ENCODE results near the gene MFSD6.

MFSD6 gene

GRCh38 chr2:190440113-190440512 is 32.0 kb downstream of the MFSD6 start:
- no peak for DNase-seq

GRCh38 chr2:190441564-190441963 is 33.4 kb downstream of the MFSD6 start:
- peak in 1 of 14 donors; percentile 19 for DNase-seq

DNA sequence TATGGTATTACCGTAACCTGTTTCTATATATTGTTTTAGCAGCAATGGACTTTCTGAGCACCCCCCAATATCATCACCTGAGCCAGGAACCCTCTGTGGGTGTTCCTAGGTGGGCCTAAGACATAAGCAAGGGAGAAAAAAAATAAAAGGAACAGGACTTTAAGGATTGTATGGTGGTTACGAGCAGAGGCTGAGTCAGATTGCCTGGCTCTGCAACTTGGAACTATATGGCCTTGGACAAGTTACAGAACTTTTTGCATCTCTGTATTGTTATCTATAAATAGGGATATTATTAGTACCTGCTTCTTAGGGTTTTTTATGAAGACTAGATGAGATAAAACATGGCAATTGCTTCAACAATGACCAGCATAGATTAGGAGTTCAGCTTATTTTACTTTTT is 34.9 kb downstream of the MFSD6 start:
- DNase-seq = no peak

DNA sequence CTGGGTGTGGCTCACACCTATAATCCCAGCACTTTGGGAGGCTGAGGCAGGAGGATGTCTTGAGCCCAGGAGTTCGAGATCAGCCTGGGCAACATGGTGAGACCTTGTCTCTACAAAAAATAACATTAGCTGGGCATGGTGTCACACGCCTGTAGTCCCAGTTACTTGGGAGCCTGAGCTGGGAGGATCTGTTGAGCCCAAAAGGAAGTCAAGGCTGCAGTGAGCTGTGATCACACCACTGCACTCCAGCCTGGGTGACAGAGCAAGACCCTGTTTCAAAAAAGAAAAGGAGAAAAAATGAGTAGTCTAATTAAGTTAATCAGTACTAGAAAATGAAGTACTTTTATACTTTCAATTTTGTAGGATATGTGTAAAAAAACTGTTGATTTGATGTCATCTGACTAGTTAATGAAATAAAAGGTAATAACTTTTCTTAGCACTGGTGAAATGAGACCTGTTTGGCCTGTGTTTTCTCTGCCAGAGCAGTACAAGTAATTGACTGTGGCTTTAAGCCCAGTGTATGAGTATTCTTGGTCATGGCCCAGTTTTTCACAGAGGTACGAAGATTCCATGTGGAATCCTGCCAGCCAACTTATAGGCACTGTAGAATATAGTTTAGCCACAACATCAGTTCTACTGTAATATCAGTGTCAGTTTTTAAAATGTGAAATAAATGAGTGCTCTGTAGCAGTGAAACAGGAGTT is 35.8 kb downstream of the MFSD6 start:
- peak in 1 of 14 donors; percentile 18 for DNase-seq

- DNase-seq = no peak
These were observed 36.8 kb downstream of the MFSD6 start for GRCh38 chr2:190444976-190445375.

DNA sequence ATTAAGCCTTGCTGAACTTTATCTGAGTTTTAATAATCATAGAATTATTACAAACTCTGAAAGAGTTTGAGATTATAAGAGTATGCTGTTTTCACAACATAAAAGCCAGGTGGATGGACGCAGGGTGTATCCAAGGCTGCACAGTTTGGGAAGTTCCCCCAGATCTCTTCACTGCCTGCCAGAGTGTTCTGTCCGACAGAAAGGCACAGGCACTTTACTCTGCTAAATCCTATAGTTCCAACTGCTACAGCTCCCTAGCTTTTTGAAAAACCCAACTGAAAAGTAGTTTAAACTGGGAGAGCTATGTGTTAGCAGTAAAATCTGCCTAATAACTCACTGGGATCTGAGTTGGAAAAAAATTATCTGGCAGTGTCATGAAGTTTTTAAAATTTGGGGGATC is 38.0 kb downstream of the MFSD6 start:
- peak in 1 of 14 donors; percentile 30 for DNase-seq

GRCh38 chr2:190446750-190447516 is 38.8 kb downstream of the MFSD6 start:
- peak in 2 of 14 donors; percentile 32 to 42 for DNase-seq

DNA sequence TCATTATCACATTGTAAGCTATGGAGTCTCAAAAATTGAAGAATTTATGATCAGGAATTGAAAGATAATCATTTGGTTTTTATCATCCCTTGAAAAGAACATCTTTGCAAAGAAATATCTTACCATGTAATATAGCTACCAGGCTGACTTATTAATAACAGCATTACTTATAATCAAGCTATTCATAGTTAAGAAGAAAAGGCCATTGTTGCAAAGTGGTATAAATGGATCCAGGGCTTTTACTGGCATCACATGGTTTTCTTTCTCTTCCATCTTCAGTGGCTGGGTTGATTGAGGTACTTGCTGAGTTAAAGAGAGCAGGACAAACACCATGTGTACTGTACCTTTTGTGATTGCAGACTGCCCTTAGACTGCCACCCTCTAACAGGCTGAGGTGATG is 39.6 kb downstream of the MFSD6 start:
- no peak for DNase-seq

- DNase-seq = no peak
These were observed 41.8 kb downstream of the MFSD6 start for GRCh38 chr2:190449925-190450324.

GRCh38 chr2:190450363-190450762 is 42.2 kb downstream of the MFSD6 start:
- DNase-seq = no peak

GRCh38 chr2:190451561-190452176 is 43.5 kb downstream of the MFSD6 start:
- DNase-seq = no peak

DNA sequence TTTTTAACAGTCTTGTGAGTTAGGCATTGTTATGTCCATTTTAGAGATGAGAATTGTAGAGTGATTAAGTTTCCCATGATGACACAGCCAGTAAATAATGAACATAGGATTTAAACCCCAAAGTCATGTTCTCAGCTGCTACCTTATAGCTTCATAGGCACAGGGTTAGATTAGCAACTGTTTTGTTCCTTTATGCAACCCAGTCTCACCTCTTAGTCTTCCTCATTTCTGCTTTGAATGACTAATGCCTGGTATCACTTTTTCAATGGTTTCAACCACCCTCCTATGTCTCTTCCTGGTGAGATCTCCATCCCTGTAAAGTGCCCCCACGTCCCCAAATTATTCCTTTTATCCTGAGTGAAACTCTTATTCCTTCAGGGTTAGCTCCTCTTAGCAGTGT is 44.3 kb downstream of the MFSD6 start:
- DNase-seq = no peak

GRCh38 chr2:190454795-190455194 is 46.6 kb downstream of the MFSD6 start:
- DNase-seq = no peak

GRCh38 chr2:190455358-190456095 is 47.4 kb downstream of the MFSD6 start:
- no peak for DNase-seq

DNA sequence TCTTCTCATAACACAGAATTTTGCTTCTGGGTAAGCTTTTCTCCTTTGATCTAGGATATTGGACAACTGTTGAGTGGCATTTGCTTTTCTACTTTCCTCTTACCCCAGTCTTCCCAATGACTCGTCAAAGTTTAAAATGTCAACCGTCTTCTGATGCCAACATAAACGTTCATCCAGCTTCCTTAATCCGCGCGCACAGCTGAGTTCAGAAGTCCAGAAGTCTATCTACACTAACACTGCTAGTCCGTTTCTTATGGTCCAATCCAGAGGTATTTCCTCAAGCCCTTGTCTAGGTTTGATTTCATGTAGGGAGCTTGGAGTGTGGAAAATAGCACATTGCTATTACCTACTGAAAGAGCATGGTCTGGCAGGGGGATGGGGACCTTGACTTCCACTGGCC is 48.7 kb downstream of the MFSD6 start:
- no peak for DNase-seq

DNA sequence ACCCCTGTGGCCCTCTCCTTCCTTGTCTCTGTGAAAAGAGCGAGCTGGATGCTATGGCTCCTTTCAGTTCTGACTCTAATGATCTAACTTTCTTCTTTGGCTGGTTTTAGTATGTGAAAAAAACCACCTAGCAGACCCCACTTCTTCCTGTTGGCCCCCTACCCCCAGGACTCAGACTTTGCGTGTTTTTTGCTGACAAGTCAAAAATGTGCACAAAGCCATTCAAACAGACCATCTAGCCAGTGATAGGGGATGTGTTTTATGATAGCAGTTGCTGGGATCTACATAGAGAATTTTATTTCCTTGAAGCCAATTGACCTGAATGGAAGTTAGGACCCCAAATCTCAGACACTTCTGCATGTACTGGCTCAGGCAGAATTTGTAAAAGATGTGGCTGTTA is 49.1 kb downstream of the MFSD6 start:
- DNase-seq = no peak

GRCh38 chr2:190458352-190459107 is 50.4 kb downstream of the MFSD6 start:
- no peak for DNase-seq

DNA sequence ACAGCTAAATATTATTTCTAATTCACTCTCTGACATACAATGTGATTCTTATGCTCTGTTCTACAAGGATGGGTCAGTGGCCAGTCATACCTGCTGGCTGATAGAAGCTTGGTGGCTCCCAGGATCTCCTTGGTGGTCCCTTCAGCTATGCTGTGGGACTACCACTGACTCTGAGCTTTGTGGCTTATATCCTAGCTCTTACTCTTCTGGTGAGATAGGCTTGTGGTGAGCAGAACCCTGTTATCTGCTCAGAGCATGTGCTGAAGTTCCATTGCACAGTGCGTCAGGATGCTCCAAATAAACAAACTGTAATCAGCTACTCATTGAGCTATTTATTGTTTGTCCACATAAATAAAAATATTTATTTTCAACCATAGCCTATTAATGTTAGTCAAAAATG is 51.7 kb downstream of the MFSD6 start:
- DNase-seq = no peak

DNA sequence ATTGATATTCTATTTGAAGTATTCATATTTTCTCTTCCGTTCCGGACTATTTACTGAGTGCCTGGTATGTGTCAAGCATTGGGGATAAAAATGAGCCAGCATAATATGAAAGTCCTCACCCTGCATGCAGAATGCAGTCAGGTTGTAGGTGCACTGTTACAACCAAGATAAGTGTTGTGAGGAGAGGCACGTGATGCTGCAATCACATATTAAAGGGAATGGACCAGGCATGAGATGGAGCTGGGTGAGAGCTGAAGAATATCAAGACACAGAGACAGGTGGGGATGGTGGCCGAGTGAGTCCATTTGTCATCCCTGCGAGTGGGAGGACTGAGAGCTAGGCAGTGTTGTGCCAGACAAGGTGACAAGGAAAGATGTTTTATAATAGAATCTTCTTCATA is 52.3 kb downstream of the MFSD6 start:
- DNase-seq = no peak

- no peak for DNase-seq
These were observed 54.0 kb downstream of the MFSD6 start for GRCh38 chr2:190462181-190462580.

DNA sequence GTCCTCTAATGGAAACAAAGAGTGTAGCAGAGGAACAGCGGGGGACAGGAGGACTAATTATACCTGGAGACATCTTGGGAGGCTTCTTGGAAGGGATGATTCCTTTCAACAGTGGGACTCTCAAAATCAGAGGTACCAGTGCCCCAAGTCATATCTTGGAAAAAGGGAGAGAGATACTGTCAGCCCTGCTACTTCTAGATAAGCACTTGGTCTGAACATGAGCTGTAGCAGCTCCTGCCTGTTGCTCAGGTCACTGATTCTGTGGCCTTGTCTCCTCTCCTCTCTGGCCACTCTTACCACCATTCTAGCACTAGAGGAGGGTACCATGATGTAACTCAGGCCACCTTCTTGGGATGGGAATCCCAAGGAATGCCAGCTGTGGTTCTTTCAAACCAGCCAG is 54.5 kb downstream of the MFSD6 start:
- DNase-seq = no peak

DNA sequence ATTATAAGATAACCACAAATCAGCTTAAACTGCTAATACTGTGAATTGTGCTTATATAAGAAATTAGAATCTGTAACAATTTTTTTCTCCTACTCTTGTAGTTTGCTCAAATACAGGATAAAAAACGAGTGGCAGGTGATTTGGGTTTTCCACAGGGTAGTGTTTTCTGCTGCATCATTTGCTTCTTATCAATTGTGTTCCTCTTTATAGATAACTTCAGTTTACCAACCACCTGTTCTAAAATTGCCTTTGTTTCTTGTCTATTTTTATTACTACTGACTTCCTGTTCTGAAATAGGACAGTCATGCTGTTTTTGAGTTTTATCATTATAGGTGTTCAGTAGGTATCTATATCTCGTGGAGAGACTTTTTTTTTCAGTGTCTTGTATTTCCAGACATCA is 56.9 kb downstream of the MFSD6 start:
- no peak for DNase-seq

Data from C1 segment of cervical spinal cord (tissue), 14 donors.